ENCODE measurements around the gene KLK15. TPM values are rescaled to one million over a fixed set of nuclear protein-coding genes. Genes with fewer than 3 reads are reported as not detected.

Gene KLK15
- total and polyA plus RNA-seq, 2 of the 13 experiments (the other 11 are each of a cell fraction or from before 2014, with no cell fraction given) = not detected

DNA sequence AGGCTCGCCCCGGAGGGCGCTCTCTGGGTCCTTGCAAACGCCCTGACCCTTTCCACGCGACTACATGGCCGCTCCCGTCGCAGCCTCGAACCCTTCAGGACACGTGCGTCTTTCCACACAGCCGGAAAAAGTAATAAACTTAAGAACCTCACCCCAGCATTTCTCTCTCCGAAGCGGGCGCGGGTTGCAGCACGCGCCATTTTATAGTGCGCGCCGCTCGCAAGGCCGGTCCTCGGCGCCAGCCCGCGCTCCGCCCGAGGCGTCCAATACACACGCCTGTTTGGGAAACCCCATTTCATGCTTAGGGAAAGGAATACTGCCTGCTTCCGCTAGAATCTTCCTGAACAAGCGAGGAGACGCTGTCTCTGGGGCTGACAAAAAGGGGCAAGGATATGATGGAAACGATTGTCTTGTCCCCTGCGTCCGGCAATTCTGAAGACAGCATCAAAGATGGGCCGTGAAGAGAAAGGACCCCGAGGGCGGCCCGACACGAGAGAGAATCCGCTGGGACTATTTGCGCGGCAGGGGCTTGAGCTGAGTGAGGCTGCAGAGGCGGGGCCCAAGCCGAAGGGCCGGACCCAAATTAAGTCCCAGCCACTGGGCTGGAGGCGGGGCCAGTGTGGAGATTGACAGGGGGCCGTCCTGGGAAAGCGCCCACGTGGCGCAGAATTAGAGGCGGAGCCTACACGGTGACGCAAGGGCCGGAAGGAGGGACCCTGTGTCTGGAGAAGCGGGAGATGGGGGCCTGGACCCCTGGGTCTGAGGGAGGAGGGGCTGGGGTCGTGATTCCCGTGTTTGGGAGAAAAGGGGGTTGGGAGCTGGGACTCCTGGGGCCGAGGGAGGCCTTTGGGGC is 28.7 kb downstream of the KLK15 start (continued):
- TF ChIP-seq RARG (CRISPR knock-in tag; IDR thresholded peaks at IDR 0.05; ENCODE audit: low read depth) (no peak), SIN3A (IDR thresholded peaks at IDR 0.05; ENCODE audit: borderline replicate concordance, low read depth, low read length) (peak; percentile 71; the same call in 1 of the 2 replicates), ARID2 (CRISPR knock-in tag; IDR thresholded peaks at IDR 0.05; ENCODE audit: borderline replicate concordance) (0 out of 2 replicates have a peak, but pooled peaks have one; percentile 42), MEF2D (CRISPR knock-in tag; IDR thresholded peaks at IDR 0.05) (peak; percentile 66), MYNN (CRISPR knock-in tag; IDR thresholded peaks at IDR 0.05; ENCODE audit: low read depth) (0 out of 2 replicates have a peak, but pooled peaks have one; percentile 35), ZNF616 (CRISPR knock-in tag; IDR thresholded peaks at IDR 0.05; ENCODE audit: low read depth) (peak; percentile 19; the same call in 1 of the 2 replicates), NCOR1 (IDR thresholded peaks at IDR 0.05; ENCODE audit: borderline replicate concordance, low read length) (peak; percentile 33; the same call in 1 of the 2 replicates), WIZ (CRISPR knock-in tag; IDR thresholded peaks at IDR 0.05) (no peak), MYPOP (CRISPR knock-in tag; IDR thresholded peaks at IDR 0.05) (no peak; the same call in 1 of the 2 replicates), HNRNPLL (IDR thresholded peaks at IDR 0.05; ENCODE audit: low read depth, low read length, poor library complexity, severe bottlenecking) (peak; percentile 67), SCMH1 (CRISPR knock-in tag; IDR thresholded peaks at IDR 0.05; ENCODE audit: borderline replicate concordance) (no peak), ZNF251 (CRISPR knock-in tag; IDR thresholded peaks at IDR 0.05) (no peak)
- TF ChIP-seq, protein P1, sequence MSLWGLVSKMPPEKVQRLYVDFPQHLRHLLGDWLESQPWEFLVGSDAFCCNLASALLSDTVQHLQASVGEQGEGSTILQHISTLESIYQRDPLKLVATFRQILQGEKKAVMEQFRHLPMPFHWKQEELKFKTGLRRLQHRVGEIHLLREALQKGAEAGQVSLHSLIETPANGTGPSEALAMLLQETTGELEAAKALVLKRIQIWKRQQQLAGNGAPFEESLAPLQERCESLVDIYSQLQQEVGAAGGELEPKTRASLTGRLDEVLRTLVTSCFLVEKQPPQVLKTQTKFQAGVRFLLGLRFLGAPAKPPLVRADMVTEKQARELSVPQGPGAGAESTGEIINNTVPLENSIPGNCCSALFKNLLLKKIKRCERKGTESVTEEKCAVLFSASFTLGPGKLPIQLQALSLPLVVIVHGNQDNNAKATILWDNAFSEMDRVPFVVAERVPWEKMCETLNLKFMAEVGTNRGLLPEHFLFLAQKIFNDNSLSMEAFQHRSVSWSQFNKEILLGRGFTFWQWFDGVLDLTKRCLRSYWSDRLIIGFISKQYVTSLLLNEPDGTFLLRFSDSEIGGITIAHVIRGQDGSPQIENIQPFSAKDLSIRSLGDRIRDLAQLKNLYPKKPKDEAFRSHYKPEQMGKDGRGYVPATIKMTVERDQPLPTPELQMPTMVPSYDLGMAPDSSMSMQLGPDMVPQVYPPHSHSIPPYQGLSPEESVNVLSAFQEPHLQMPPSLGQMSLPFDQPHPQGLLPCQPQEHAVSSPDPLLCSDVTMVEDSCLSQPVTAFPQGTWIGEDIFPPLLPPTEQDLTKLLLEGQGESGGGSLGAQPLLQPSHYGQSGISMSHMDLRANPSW (CRISPR knock-in tag; IDR thresholded peaks at IDR 0.05; ENCODE audit: borderline replicate concordance) = no peak
- TF ChIP-seq, protein P2, sequence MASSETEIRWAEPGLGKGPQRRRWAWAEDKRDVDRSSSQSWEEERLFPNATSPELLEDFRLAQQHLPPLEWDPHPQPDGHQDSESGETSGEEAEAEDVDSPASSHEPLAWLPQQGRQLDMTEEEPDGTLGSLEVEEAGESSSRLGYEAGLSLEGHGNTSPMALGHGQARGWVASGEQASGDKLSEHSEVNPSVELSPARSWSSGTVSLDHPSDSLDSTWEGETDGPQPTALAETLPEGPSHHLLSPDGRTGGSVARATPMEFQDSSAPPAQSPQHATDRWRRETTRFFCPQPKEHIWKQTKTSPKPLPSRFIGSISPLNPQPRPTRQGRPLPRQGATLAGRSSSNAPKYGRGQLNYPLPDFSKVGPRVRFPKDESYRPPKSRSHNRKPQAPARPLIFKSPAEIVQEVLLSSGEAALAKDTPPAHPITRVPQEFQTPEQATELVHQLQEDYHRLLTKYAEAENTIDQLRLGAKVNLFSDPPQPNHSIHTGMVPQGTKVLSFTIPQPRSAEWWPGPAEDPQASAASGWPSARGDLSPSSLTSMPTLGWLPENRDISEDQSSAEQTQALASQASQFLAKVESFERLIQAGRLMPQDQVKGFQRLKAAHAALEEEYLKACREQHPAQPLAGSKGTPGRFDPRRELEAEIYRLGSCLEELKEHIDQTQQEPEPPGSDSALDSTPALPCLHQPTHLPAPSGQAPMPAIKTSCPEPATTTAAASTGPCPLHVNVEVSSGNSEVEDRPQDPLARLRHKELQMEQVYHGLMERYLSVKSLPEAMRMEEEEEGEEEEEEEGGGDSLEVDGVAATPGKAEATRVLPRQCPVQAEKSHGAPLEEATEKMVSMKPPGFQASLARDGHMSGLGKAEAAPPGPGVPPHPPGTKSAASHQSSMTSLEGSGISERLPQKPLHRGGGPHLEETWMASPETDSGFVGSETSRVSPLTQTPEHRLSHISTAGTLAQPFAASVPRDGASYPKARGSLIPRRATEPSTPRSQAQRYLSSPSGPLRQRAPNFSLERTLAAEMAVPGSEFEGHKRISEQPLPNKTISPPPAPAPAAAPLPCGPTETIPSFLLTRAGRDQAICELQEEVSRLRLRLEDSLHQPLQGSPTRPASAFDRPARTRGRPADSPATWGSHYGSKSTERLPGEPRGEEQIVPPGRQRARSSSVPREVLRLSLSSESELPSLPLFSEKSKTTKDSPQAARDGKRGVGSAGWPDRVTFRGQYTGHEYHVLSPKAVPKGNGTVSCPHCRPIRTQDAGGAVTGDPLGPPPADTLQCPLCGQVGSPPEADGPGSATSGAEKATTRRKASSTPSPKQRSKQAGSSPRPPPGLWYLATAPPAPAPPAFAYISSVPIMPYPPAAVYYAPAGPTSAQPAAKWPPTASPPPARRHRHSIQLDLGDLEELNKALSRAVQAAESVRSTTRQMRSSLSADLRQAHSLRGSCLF (CRISPR knock-in tag; IDR thresholded peaks at IDR 0.05; ENCODE audit: borderline replicate concordance) = no peak; the same call in 1 of the 2 replicates
- TF ChIP-seq, protein P3, sequence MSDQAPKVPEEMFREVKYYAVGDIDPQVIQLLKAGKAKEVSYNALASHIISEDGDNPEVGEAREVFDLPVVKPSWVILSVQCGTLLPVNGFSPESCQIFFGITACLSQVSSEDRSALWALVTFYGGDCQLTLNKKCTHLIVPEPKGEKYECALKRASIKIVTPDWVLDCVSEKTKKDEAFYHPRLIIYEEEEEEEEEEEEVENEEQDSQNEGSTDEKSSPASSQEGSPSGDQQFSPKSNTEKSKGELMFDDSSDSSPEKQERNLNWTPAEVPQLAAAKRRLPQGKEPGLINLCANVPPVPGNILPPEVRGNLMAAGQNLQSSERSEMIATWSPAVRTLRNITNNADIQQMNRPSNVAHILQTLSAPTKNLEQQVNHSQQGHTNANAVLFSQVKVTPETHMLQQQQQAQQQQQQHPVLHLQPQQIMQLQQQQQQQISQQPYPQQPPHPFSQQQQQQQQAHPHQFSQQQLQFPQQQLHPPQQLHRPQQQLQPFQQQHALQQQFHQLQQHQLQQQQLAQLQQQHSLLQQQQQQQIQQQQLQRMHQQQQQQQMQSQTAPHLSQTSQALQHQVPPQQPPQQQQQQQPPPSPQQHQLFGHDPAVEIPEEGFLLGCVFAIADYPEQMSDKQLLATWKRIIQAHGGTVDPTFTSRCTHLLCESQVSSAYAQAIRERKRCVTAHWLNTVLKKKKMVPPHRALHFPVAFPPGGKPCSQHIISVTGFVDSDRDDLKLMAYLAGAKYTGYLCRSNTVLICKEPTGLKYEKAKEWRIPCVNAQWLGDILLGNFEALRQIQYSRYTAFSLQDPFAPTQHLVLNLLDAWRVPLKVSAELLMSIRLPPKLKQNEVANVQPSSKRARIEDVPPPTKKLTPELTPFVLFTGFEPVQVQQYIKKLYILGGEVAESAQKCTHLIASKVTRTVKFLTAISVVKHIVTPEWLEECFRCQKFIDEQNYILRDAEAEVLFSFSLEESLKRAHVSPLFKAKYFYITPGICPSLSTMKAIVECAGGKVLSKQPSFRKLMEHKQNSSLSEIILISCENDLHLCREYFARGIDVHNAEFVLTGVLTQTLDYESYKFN (CRISPR knock-in tag; conservative IDR thresholded peaks at IDR 0.05) = peak; percentile 37; the same call in 1 of the 2 replicates
